ENCODE measurements around the gene MAPRE3.

Gene MAPRE3

GRCh38 chr2:26968001-26968400, 2.4 kb upstream of the MAPRE3 start:
- no peak for TF ChIP-seq ZNF565 (CRISPR knock-in tag; conservative IDR thresholded peaks at IDR 0.05; ENCODE audit: low read depth)
- no peak for TF ChIP-seq ESRRG (CRISPR knock-in tag; IDR thresholded peaks at IDR 0.05)
- TF ChIP-seq CSDC2 (CRISPR knock-in tag; IDR thresholded peaks at IDR 0.05) = no peak
- TF ChIP-seq ISL1 (CRISPR knock-in tag; IDR thresholded peaks at IDR 0.05) = no peak
- no peak for TF ChIP-seq TSHZ2 (CRISPR knock-in tag; IDR thresholded peaks at IDR 0.05)
- no peak for TF ChIP-seq CREB5 (CRISPR knock-in tag; IDR thresholded peaks at IDR 0.05; ENCODE audit: low read depth)
- no peak for TF ChIP-seq SNAI2 (CRISPR knock-in tag; IDR thresholded peaks at IDR 0.05)
- TF ChIP-seq PPARA (CRISPR knock-in tag; IDR thresholded peaks at IDR 0.05; ENCODE audit: borderline replicate concordance) = no peak
- TF ChIP-seq ZNF70 (CRISPR knock-in tag; IDR thresholded peaks at IDR 0.05) = no peak
- TF ChIP-seq BACH2 (CRISPR knock-in tag; IDR thresholded peaks at IDR 0.05; ENCODE audit: borderline replicate concordance) = no peak
- no peak for TF ChIP-seq TCF4 (CRISPR knock-in tag; IDR thresholded peaks at IDR 0.05; ENCODE audit: borderline replicate concordance)
- TF ChIP-seq PATZ1 (CRISPR knock-in tag; IDR thresholded peaks at IDR 0.05; ENCODE audit: borderline replicate concordance) = no peak
- no peak for TF ChIP-seq ZC3H10 (CRISPR knock-in tag; IDR thresholded peaks at IDR 0.05)
- TF ChIP-seq OSR1 (CRISPR knock-in tag; IDR thresholded peaks at IDR 0.05) = no peak
- no peak for TF ChIP-seq ZFP30 (CRISPR knock-in tag; IDR thresholded peaks at IDR 0.05)
- TF ChIP-seq ZFP3 (CRISPR knock-in tag; IDR thresholded peaks at IDR 0.05) = no peak
- TF ChIP-seq ARNTL (CRISPR knock-in tag; IDR thresholded peaks at IDR 0.05; ENCODE audit: borderline replicate concordance, low read depth) = no peak
- no peak for ATAC-seq

GRCh38 chr2:26969077-26969844, 1.2 kb upstream of the MAPRE3 start:
- no peak for ATAC-seq

More at GRCh38 chr2:26969077-26969844, 1.2 kb upstream of the MAPRE3 start:
- no peak for TF ChIP-seq RARB (CRISPR knock-in tag; IDR thresholded peaks at IDR 0.05)
- TF ChIP-seq TSHZ2 (CRISPR knock-in tag; IDR thresholded peaks at IDR 0.05) = no peak
- no peak for TF ChIP-seq CREB5 (CRISPR knock-in tag; IDR thresholded peaks at IDR 0.05; ENCODE audit: low read depth)
- TF ChIP-seq TOX (CRISPR knock-in tag; IDR thresholded peaks at IDR 0.05; ENCODE audit: borderline replicate concordance) = no peak

All from SK-N-SH treated with all-trans-retinoic acid at 6 μM for 48 hours (cell line).